A549 treated with ZK216348 at 1 μM for 4 hours (cell line): ENCODE measurements around the gene CCDC9B. TPM values are rescaled to one million over a fixed set of nuclear protein-coding genes. Genes with fewer than 3 reads are reported as not detected.

ENCODE experiments used
- total RNA-seq: library from RNA; stranded (reverse); fragments of 200-300 nt; extraction: Qiagen RNA extraction; gene quantifications from 5 replicates; pipeline ENCODE4 v1.2.3, GENCODE V29; 2022; ENCODE audit warnings: low read depth

CCDC9B gene
- 17.9 to 24.7 TPM (median 19.2 TPM) in 5 replicates for total RNA-seq

GRCh38 chr15:40340740-40341400 is at the start of gene CCDC9B:
CCDC9B (minus strand) TSS chr15:40340939; CDS start chr15:40340819, 120 bp downstream.

GRCh38 chr15:40382580-40383456 is 42.1 kb upstream of the CCDC9B start, which contains the start of gene KNSTRN:
KNSTRN (plus strand) TSS chr15:40382721; CDS start chr15:40382836, 115 bp downstream.

GRCh38 chr15:40357723-40358470 is 17.2 kb upstream of the CCDC9B start, which contains the start of gene DISP2:
DISP2 (plus strand) TSS chr15:40358219; CDS start chr15:40358322, 103 bp downstream.

GRCh38 chr15:40323239-40323952 is 17.3 kb downstream of the CCDC9B start, which contains the start of gene INAFM2:
INAFM2 (plus strand) TSS chr15:40323692; CDS start chr15:40324056, 364 bp downstream.

DNA sequence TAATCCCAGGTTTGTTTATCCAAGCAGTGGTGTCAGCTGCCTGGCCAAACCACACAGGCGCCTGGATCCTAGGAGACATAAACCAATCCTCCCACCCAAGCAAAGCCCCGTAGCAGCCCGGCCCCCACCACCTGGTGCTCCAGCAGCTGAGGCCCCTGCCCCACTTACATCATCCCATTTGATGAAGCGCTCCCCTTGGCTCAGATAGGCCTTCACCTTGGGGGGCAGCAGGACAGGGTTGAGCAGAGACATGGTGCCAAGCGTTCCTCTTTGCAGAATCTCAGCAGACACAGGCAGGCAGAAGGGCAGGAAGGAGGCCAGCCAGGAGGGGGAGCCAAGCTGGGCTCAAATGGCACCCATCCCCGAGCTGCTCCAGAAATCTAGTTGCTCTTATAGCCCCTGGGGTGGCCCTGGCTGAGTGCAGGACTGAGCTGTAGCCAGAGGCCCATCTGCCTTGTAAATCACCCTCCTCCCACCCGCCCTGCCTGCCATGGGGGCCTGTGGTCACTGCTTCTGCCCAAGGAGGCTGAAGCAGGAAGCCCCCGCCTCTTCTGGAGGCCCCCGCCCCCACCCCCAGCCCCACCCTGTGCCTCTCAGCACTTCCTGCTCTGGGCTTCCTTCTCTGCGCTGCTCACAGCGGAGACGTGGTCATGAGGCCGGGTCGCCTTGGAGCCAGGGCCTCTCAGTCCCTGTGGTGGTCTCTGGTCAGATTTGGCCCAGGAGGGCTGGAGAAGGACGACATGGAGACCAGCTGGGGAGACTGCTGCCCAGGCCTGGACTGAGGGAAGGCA is 33.1 kb downstream of the CCDC9B start, which contains the start of gene PLCB2:
Gene PLCB2, minus strand, starts transcription at position 515 of the 791 bp plus-strand sequence. Its CDS starts 263 bp downstream, at position 252.

DNA sequence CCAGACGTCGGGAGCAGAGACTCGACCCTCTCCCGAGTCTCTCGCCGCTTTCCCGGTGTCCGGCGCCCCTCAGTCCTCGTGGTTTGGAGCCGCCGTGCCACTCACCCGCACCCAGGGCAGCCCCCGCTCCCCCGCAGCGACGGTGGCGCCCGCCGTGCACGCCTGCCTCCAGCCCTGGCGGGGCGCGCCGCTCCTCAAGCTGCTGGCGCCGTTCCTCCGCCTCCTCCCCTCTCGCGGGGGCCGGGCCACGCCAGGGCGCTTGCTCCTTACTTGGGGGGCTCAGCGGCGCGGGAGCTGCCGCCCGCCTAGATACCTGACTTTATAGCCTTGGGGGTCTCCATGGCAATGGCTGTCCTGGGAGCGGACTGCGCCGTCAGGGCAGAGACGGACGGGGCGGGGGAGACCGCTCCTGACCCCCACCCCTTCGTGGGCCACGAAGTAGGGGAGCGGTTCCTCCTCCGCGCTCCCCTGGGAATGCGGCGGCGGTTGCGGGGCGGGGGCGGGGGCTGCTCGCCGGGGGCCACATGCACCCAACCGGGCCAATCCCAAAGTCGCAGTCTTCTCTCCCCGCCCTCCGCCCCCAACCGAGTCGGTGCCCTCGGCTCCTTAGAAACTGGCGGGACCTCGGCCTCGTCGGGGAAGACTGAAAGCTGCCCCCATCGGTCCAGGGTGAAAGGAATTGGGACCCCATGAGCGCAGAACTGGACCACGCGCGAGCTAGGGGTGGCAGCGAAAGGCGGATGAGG is 57.7 kb downstream of the CCDC9B start, which contains the start of gene ANKRD63:
Gene ANKRD63, minus strand, starts transcription at position 196 of the 746 bp plus-strand sequence. CDS start 478 bp downstream, outside the sequence.

Other genes starting within 250 kb of the CCDC9B start
- gene BMF, start 232.1 kb downstream of the CCDC9B start, total RNA-seq = 0.87 to 1.6 TPM (median 1.1 TPM) in 5 replicates
- gene BUB1B, start 179.9 kb downstream of the CCDC9B start, total RNA-seq = 26.5 to 37.3 TPM (median 28.9 TPM) in 5 replicates
- 0.09 to 0.38 TPM (median 0.29 TPM) in 5 replicates for gene PAK6, start 101.9 kb downstream of the CCDC9B start, total RNA-seq
- gene ANKRD63, start 57.9 kb downstream of the CCDC9B start, total RNA-seq = 0.21 to 0.67 TPM (median 0.35 TPM) in 4 of 5 replicates, not detected in the other
- gene PLCB2, start 33.0 kb downstream of the CCDC9B start, total RNA-seq = 0.55 to 1.2 TPM (median 1.1 TPM) in 5 replicates
- gene INAFM2, start 17.2 kb downstream of the CCDC9B start, total RNA-seq = 4.1 to 8.1 TPM (median 5.3 TPM) in 5 replicates
- gene PHGR1, start 10.1 kb upstream of the CCDC9B start, total RNA-seq = not detected in 5 replicates
- 0.25 to 3.3 TPM (median 1.6 TPM) in 5 replicates for gene DISP2, start 17.3 kb upstream of the CCDC9B start, total RNA-seq
- gene KNSTRN, start 41.8 kb upstream of the CCDC9B start, total RNA-seq = 43.5 to 65.7 TPM (median 44.9 TPM) in 5 replicates
- 8.7 to 13.0 TPM (median 11.9 TPM) in 5 replicates for gene IVD, start 64.9 kb upstream of the CCDC9B start, total RNA-seq
- gene BAHD1, start 100.0 kb upstream of the CCDC9B start, total RNA-seq = 9.1 to 12.4 TPM (median 11.5 TPM) in 5 replicates
- 13.0 to 21.4 TPM (median 18.1 TPM) in 5 replicates for gene CHST14, start 130.0 kb upstream of the CCDC9B start, total RNA-seq
- 14.5 to 27.4 TPM (median 16.9 TPM) in 5 replicates for gene CCDC32, start 224.1 kb upstream of the CCDC9B start, total RNA-seq
- 13.2 to 16.3 TPM (median 15.1 TPM) in 5 replicates for gene RPUSD2, start 228.4 kb upstream of the CCDC9B start, total RNA-seq